Measurements from ENCODE around the gene NEDD8.
A peak's percentile ranks its signal among the peaks of the same experiment; 100 is the strongest.

NEDD8 gene

GRCh38 chr14:24181371-24182077 is 50.6 kb downstream of the NEDD8 start (continued):
- no peak for TF ChIP-seq ESRRG (CRISPR knock-in tag; IDR thresholded peaks at IDR 0.05)
- no peak for TF ChIP-seq TSHZ2 (CRISPR knock-in tag; IDR thresholded peaks at IDR 0.05)
- TF ChIP-seq TOX (CRISPR knock-in tag; IDR thresholded peaks at IDR 0.05; ENCODE audit: borderline replicate concordance): no peak
- no peak for TF ChIP-seq ZC3H10 (CRISPR knock-in tag; IDR thresholded peaks at IDR 0.05)

- ATAC-seq: peak; percentile 28
- no peak for TF ChIP-seq ARNTL (CRISPR knock-in tag; IDR thresholded peaks at IDR 0.05; ENCODE audit: borderline replicate concordance, low read depth)
- no peak for TF ChIP-seq PATZ1 (CRISPR knock-in tag; IDR thresholded peaks at IDR 0.05; ENCODE audit: borderline replicate concordance)
- no peak for TF ChIP-seq ISL1 (CRISPR knock-in tag; IDR thresholded peaks at IDR 0.05)
- TF ChIP-seq RARB (CRISPR knock-in tag; IDR thresholded peaks at IDR 0.05): no peak
- TF ChIP-seq TOX (CRISPR knock-in tag; IDR thresholded peaks at IDR 0.05; ENCODE audit: borderline replicate concordance): no peak
- no peak for TF ChIP-seq ZC3H10 (CRISPR knock-in tag; IDR thresholded peaks at IDR 0.05)
- no peak for TF ChIP-seq OSR1 (CRISPR knock-in tag; IDR thresholded peaks at IDR 0.05)
- TF ChIP-seq BACH2 (CRISPR knock-in tag; IDR thresholded peaks at IDR 0.05; ENCODE audit: borderline replicate concordance): no peak
- TF ChIP-seq CSRNP3 (CRISPR knock-in tag; IDR thresholded peaks at IDR 0.05): no peak
- no peak for TF ChIP-seq SNAI2 (CRISPR knock-in tag; IDR thresholded peaks at IDR 0.05)
- TF ChIP-seq ESRRG (CRISPR knock-in tag; IDR thresholded peaks at IDR 0.05): no peak
- no peak for TF ChIP-seq POU6F1 (CRISPR knock-in tag; IDR thresholded peaks at IDR 0.05; ENCODE audit: borderline replicate concordance, low read depth)
- no peak for TF ChIP-seq CREB5 (CRISPR knock-in tag; IDR thresholded peaks at IDR 0.05; ENCODE audit: low read depth)
- no peak for TF ChIP-seq GLIS3 (CRISPR knock-in tag; IDR thresholded peaks at IDR 0.05)
Measured at GRCh38 chr14:24179961-24180796, 52.0 kb downstream of the NEDD8 start.

GRCh38 chr14:24179294-24179960 is 52.7 kb downstream of the NEDD8 start:
- TF ChIP-seq ZNF8 (CRISPR knock-in tag; IDR thresholded peaks at IDR 0.05): no peak
- no peak for TF ChIP-seq TCF4 (CRISPR knock-in tag; IDR thresholded peaks at IDR 0.05; ENCODE audit: borderline replicate concordance)
- TF ChIP-seq ZNF70 (CRISPR knock-in tag; IDR thresholded peaks at IDR 0.05): no peak
- no peak for TF ChIP-seq TOX (CRISPR knock-in tag; IDR thresholded peaks at IDR 0.05; ENCODE audit: borderline replicate concordance)
- TF ChIP-seq PATZ1 (CRISPR knock-in tag; IDR thresholded peaks at IDR 0.05; ENCODE audit: borderline replicate concordance): no peak
- TF ChIP-seq TSHZ2 (CRISPR knock-in tag; IDR thresholded peaks at IDR 0.05): no peak
- TF ChIP-seq CREB5 (CRISPR knock-in tag; IDR thresholded peaks at IDR 0.05; ENCODE audit: low read depth): no peak
- ATAC-seq: no peak; the same call in 2 of the 3 replicates
